Glomerular endothelial cell (primary cell): Measurements from ENCODE around the gene SUMO2. TPM values are rescaled to one million over a fixed set of nuclear protein-coding genes. Genes with fewer than 3 reads are reported as not detected.
A peak's percentile ranks its signal among the peaks of the same experiment; 100 is the strongest.
"Not testable (repeated sequence)": the region's sequence is repeated elsewhere in the genome, so short reads cannot be mapped to it uniquely, and the experiment has no call there.

ENCODE experiments used
- DNase-seq: peaks from one replicate; pipeline ENCODE4 v3.0.0-alpha.2; 2011; ENCODE audit warnings: low read depth, low spot score; ENCODE audit errors: extremely low read depth
- total RNA-seq: library from RNA; depleted of rRNA; stranded (reverse); fragments of >200 nt; gene quantifications from 2 replicates; pipeline ENCODE4 v1.2.3, GENCODE V29; 2015

Gene SUMO2
- total RNA-seq: 80.6 and 95.5 TPM in 2 replicates

DNA sequence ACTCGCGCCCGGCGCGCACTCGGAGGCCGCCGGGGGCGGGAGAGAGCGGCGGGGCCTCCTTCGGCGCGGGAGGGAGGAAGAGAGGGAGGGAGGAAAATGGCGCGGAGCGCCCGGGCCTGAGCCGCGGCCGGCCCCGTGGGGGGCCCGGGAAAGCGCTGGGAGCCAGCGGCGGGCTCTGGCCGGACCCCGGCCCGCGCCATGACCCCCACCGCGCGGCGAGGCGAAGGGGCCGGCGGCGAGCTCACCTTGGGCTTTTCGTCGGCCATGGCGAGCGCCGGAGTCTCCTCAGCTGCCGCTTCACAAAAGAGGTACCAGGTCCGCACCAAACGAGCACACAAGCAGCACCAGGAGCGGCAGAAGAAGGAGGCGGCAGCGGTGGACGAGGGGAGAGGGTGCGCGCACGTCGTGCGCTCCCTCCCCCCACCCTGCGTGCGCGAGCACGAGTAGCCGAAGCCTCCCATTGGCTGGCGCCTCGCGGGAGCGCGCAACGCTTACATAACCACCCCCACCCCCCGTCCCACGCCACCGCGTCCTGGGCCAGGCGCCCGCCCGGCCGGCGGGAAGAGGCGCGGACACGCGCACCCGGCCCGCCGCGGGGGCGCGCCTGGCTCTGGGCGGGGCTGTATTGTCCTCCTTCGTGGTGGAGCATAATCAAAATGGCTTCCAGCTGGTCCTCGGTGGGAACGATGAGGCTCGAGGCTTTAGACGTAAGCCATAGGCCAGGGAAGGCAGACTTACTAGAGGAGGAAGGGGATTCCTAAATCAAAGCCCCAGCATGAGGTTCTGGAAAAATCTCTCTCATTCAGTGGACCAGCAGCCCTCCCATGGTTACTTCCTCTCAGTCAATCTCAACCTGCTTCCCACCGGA, at the start of gene SUMO2:
Gene SUMO2, minus strand, starts transcription at position 391 of the 868 bp plus-strand sequence. Its CDS starts 125 bp downstream, at position 266.
- no peak for DNase-seq

DNA sequence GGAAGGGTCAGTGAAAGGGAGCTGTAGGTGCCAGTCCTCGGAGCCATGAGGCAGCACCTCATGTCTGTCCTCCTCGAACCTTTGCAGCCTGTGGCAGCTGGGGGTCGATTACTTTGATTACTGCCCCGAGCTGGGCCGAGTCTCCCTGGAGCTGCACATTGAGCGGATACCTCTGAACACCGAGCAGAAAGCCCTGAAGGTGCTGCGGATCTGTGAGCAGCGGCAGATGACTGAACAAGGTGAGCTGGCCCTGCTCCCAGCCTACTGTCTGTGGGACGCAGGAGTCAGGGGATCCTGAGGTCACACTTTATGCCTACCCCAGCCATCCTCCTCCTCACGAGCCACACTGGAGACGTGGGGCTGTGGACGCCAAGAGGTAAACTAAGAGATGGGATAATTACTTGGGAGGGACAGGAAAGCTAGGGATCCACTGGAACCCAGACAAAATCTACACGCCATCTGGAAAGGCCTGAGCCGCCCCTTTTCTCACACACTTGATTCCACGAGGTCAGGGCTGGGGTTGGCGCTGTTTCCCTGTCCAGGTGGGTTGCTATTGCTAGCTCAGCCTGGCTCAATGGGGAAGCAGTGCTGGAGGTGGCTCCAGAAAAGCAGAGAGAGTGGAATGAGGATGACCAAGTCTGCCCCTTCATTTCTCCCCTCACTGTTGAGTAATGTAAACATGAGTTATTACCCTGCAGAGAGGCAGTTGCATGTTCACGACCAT, 49.1 kb upstream of the SUMO2 start:
- no peak for DNase-seq

DNA sequence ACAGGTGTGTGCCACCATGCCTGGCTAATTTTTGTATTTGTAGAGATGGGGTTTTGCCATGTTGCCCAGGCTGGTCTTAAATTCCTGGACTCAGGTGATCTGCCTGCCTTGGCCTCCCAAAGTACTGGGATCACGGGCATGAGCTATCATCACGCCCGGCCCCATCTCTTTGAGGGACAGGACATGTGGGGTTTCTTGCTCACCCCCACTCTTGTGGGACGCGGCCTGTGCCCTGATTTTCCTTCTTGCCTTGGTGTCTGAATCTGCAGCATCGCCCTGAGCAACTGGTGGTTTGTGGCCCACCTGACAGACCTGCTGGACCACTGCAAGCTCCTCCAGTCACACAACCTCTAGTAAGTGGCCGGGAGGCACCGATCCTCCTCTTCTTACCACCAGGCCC, 48.3 kb upstream of the SUMO2 start:
- no peak for DNase-seq

DNA sequence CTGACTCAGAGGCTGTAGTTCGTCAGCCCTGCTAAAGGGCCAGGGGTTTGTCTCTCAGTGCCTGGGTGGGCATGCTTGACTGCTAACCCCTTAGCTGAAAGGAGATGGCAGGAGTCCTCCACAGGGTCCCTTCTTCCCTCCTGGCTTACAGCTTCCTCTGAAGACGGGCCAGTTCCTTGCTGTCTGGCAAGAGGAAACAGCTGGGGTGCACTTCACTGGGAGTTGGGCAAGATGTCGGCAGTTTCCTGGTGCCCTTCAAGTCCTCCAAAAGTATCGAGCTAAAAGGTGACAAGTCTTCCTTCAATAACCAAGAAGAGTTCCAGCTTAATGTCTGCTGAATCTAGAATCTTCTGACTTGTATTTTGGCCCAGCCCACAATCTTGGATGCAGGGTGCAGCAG, 46.1 kb upstream of the SUMO2 start:
- DNase-seq: no peak

DNA sequence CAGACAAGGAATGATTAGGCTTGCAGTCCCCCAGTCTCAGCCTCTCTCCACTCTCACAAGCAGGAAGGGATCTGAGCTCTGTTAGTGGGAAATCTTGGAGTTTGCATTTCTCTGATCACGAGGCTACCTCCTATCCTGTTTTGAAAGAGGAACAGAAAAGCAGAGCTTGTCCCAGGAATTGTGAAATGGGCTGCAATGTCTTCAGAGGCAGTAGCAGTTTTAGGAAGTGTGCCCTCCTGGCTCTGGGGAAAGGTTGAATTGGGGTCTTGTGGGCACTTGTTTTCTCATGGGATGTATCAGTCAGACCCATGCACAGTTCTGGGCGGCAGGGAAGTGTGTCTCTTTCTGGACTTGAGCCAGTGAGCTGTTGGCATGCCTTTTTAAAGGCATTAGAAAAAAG, 45.5 kb upstream of the SUMO2 start:
- DNase-seq: no peak

DNA sequence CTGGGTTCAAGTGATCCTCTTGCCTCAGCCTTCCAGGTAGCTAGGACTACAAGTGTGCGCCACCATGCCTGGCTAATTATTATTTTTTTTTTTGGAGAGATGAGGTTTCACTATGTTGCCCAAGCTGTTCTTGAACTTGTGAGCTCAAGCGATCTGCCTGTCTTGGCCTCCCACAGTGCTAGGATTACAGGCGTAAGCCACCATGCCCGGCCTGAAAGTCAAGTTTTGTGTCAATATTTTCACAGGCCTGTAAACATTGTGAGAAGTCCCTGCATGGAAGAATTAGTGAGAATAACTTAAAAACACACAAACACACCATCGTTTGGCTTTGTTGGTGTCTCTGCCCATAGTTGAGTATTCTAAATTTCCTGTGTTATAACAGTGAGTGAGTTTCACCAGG, 45.0 kb upstream of the SUMO2 start:
- DNase-seq: no peak

DNA sequence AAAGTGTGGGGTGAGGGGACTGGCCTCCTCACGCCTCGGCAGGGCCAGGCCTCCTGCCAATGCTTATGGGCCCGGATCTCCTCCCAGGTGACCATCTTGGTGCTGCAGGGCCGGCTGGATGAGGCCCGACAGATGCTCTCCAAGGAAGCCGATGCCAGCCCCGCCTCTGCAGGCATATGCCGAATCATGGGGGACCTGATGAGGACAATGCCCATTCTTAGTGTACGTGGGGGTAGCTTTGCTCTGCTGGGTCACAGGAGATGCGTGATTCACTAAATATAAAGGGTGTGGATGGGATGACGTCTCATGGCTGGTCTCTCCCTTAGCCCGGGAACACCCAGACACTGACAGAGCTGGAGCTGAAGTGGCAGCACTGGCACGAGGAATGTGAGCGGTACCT, 42.3 kb upstream of the SUMO2 start:
- DNase-seq: no peak

DNA sequence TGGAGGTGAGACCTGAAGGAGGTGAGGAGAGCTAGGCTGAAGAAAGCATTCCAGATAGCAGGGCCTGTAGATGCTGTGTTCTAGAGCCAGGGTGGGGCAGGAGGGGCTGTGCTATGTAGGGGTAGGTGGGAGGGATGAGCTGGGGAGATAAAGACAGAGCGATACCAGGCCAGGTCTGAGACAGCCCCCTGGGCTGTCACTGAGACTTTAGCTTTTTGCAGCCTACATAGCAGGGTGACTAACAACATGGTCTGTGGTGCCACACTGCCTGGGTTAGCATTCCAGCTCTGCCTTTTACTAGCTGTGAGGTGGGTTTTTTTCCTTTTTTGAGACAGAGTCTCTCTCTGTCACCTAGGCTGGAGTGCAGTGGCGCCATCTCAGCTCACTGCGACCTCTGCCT, 37.1 kb upstream of the SUMO2 start:
- no peak for DNase-seq

DNA sequence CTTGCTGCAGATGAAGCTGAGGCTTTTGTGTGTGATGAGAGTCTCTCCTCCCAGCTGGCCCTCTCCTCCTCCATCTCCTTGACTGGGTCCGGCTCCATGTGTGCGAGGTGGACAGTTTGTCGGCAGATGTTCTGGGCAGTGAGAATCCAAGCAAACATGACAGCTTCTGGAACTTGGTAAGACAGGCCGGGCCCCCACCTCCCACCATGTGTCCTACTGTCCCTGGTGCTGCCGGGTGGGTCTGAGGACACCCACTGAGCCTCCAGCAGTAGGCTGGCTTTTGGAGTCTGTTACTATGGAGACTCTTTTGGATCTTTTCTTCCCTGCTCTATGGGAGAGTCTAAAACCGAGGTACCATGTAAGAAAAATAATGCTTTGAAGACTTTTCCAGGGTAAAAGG, 35.4 kb upstream of the SUMO2 start:
- no peak for DNase-seq

DNA sequence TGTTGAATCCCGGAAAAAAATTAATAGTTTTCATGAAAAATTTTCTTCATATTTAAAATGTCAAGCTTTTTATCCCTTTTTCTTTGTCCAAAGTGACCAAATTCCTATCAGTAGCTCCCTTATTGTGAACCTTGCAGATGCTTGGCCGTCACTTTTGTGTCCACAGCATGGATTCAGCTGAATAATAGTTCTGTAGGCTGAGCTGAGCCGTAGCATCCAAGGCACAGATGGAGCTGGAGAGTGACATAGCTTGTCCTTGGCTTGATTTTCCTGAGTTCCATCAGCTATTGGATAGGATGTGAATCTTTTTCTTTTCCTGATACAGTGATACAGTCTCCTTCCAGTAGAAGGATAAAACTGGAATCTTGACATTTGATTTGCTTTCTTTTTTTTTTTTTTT, 26.3 kb upstream of the SUMO2 start:
- DNase-seq: no peak

DNA sequence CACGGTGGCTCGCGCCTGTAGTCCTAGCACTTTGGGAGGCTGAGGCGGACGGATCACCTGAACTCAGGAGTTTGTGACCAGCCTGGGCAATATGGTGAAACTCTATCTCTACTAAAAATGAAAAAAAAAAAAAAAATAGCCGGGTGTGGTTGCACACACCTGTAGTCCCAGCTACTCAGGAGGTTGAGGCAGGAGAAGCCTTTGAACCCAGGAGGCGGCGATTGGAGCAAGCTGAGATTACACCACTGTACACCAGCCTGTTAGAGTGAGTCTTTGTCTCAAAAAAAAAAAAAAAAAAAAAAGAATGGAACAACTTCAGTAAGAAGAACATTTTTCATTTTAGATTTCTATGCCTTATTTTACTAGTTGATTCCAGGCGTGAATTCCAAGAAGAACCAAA, 25.4 kb upstream of the SUMO2 start:
- no peak for DNase-seq

DNA sequence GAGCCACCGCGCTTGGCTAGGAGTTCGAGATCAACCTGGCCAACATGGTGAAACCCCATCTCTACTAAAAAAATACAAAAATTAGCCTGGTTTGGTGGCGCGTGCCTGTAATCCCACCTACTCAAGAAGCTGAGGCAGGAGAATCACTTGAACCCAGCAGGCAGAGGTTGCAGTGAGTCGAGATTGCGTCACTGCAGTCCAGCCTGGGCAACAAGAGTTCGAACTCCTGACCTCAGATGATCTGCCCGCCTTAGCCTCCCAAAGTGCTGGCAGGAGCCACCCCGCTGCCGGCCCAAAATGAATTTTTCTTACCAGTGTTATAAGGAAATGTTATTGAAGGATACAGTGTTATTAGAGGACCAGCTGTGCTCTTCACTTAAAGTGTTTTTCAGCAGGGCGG, 25.0 kb upstream of the SUMO2 start:
- no peak for DNase-seq

DNA sequence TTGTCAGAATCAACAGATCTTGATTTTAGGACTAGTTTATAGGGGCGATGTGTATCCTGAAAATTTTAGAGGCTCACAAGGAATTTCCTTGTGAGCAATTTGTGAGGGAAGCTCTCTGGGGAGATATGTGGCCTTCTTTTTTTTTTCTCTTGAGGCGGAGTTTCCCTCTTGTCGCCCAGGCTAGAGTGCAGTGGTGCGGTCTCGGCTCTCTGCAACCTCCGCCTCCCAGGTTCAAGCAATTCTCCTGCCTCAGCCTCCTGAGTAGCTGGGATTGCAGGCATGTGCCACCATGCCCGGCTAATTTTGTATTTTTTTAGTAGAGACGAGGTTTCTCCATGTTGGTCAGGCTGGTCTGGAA, 24.3 kb upstream of the SUMO2 start:
- DNase-seq: not testable (repeated sequence)

DNA sequence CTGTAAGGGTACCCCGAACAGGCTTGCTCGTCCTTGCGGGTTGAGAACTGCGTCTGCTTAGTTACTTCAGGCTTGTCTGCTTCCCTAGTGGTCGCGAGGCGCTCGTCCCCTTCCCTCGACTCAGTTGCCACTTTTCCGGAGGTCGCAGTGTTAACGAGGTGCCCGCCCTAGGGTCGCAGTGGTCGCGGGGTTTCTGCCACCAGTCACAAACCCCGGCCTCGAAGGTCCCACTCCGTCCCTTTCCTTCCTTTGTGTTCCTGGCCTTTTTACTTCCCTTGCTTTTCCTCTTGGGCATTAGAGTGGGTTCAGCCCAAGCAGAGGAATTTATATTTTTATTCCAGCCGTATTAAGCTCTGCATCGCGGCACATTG, 23.0 kb upstream of the SUMO2 start:
- no peak for DNase-seq

DNA sequence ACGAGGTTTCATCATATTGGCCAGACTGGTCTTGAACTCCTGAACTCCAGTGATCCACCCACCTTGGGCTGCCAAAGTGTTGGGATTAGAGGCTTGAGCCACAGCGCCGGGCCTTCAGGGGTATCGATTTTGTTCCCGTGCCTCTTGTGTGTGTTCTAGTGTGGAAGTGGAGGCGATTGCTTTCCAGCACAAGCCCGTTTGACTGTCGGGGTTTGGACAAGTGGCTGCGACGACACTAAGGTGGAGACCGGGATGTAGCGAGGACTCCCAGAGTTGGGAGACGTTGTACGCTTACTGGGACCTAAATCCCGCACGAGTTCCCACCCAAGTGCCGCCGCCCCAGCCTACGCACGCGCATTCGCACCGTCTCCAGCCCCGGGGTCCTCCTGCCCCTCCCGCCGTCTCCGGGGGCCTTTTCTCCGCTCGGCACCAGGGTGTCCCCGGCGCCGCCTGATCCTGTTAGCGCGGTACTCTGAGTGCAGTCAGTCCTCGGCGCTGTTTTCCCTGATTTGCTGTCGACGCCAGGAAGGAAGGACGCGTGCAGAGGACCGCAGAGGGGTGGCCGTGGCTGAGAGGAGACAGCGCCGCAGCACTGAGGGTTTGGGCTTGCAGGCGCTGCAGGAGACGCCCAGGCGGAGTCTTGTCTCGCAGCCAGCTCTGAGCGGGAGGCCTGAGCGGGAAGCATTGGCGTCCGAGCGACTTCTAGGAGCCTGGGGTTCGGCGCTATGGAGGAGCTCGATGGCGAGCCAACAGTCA, 22.5 kb upstream of the SUMO2 start, which contains the start of gene NUP85:
Gene NUP85, plus strand, starts transcription at position 643 of the 756 bp plus-strand sequence. Its CDS starts 83 bp downstream, at position 726.
- DNase-seq: peak; percentile 60

DNA sequence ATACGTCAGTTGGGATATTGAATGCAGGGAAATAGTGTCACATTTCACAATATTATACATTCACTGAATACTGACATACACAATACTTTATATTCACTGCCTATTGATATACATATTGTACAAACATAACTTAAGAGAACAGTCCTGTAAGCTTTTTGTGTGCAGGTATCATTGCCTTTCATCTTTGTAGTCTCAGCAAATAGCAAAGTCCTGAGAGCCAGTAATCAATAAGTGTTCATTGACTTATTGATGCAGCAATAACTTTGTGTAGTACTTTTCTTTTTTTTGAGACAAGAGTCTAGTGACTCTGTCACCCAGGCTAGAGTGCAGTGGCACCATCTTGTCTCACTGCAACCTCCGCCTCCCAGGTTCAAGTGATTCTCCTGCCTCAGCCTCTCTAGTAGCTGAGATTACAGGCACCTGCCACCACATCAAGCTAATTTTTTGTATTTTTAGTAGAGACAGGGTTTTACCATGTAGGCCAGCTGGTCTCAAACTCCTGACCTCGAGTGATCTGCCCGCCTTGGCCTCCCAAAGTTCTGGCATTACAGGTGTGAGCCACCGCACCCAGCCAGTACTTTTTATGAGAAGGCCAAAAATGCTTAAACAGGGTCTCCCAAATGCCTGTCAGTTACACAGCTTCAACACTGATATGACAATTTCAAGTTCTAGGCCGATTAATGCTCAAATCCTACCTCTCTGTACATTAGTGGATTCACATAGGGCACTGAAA, 17.3 kb upstream of the SUMO2 start:
- DNase-seq: no peak

DNA sequence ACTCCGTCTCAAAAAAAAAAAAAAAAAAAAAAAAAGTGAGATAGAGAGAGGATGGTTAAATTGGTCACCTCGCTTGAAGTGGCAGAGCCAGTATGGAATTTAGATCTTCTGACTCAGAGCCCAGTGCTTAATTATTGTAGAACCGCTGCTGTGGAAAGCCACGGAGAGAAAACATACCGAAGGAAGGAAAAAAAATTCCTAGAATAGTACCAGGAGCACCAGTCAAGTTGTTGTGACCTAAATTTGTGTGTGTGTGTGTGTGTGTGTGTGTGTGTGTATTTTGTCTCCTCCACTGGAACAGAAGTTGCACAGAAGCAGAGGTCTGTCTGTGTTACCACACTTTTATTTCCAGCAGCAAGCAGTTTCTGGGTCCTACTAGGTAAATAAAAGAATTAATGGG, 12.1 kb upstream of the SUMO2 start:
- DNase-seq: no peak

DNA sequence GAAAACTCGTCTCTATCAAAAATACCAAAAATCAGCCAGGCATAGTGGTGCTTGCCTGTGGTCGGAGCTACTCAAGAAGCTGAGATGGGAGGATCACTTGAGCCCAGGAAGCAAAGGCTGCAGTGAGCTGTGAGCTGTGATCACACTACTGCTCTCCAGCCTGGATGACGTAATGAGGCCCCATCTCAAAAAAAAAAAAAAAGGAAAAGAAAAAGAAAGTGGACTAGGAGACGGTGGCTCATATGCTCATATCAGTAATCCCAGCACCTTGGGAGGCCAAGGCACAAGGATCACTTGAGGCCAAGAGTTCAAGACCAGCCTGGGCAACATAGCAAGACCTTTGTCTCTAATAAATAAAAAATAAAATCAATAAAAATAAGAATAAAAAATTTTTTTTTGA, 8.8 kb upstream of the SUMO2 start:
- no peak for DNase-seq

DNA sequence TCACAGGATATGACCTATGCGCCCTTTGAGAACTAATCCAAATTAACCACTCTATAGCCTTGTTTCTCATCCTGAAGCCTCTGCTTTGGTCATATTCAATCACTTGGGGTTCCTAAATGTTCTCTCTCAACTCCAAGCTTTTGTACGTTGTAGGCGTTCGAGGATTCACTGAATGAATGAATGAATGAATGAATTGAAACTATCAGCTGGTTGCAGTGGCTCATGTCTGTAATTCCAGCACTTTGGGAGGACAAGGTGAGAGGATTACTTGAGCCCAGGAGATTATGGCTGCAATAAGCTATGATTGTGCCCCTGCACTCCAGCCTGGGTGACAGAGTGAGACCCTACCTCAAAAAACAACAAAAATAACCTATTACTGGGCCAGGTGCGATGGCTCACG, 5.9 kb upstream of the SUMO2 start:
- no peak for DNase-seq

DNA sequence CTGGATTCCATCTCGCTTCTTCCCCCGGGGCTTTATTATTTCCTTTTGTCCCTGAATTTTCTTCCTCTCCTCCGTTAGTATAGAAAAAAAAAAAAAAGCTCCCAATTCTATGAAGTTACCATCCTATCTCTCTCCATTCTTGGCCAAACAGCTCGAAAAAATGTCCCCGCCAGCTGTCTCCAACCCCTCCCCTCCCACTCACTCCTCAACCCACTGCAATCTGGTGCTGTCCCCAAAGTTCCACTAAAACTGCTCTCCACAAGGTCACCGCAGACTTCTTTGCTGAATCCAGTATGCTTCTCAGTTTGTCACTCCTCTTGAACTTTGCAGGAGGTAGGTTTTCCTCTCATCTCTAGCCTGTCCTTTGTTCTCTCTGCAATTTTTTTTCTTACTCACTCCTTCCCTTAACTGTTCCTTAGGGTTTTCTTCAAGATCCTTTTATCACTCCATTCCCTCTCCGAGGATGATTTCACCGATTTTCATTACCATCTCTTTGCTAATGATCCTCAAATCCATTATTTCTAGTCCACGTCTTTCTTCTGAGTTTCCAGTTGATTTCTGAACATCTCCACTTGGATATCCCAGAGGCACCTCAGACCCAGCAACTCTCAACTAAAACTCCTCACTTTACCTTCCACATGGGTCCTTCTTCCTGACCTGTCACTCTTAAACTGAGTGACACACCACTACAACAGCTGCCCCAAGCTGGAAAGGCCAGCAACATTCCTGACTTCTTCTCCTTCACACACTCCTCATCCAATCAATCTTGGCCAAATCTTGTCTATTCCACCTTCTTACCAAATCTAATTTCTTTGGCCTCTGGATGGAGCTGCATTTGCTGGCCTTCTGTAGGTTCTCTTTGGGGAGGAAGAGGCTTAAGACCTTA, 1.5 kb upstream of the SUMO2 start:
- DNase-seq: no peak
